ENCODE results near the gene MSANTD2.

The MSANTD2 gene

DNA sequence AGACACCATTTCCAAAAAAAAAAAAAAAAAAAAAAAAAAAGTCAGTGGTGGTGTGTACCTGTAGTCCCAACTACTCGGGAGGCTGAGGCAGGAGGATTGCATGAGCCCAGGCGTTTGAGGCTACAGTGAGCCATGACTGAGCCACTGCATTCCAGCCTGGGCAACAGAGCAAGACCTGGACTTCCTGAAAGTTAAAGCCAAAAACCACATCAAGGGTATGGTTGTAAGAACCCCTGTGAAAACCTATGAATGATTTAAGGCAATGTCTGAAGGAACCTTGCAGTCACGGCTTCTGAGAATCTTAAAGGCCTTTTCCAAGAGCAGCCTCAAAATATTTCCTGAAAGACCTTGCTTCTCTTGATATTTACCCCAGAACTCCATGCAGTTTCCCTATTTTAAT, 30.5 kb upstream of the MSANTD2 start:
- H3K4me3 ChIP-seq (ENCODE audit: insufficient read depth, low read length, poor library complexity, severe bottlenecking): no peak overlapping the region
- no peaks in the 10 kb centered on the region for H3K9me2 ChIP-seq (replicated peaks; ENCODE audit: insufficient read depth, low read length)
- no peak overlapping the region for H3K27ac ChIP-seq (ENCODE audit: low read depth, low read length)
- H3F3A ChIP-seq (ENCODE audit: insufficient read depth): no peaks in the 10 kb centered on the region
- TF ChIP-seq, protein P1, sequence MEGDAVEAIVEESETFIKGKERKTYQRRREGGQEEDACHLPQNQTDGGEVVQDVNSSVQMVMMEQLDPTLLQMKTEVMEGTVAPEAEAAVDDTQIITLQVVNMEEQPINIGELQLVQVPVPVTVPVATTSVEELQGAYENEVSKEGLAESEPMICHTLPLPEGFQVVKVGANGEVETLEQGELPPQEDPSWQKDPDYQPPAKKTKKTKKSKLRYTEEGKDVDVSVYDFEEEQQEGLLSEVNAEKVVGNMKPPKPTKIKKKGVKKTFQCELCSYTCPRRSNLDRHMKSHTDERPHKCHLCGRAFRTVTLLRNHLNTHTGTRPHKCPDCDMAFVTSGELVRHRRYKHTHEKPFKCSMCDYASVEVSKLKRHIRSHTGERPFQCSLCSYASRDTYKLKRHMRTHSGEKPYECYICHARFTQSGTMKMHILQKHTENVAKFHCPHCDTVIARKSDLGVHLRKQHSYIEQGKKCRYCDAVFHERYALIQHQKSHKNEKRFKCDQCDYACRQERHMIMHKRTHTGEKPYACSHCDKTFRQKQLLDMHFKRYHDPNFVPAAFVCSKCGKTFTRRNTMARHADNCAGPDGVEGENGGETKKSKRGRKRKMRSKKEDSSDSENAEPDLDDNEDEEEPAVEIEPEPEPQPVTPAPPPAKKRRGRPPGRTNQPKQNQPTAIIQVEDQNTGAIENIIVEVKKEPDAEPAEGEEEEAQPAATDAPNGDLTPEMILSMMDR (IDR thresholded peaks at IDR 0.05; ENCODE audit: insufficient read depth, low read length, poor library complexity, severe bottlenecking): no peak
- TF ChIP-seq EZH2phosphoT487 (conservative IDR thresholded peaks at IDR 0.05; ENCODE audit: low read length): no peak
- H2AFZ ChIP-seq (ENCODE audit: low read depth, low read length, severe bottlenecking): no peak overlapping the region
- no peaks in the 10 kb centered on the region for H3K27me3 ChIP-seq (ENCODE audit: low read length)
- H3K4me2 ChIP-seq (ENCODE audit: low read depth, low read length, poor library complexity, severe bottlenecking): no peak overlapping the region
- no peaks in the 10 kb centered on the region for H3K9me3 ChIP-seq (ENCODE audit: insufficient read depth, low read length)
- H3K36me3 ChIP-seq (ENCODE audit: low read length): no peaks in the 10 kb centered on the region
- no peaks in the 10 kb centered on the region for H3K79me2 ChIP-seq (ENCODE audit: insufficient read depth, low read length)
- no peak overlapping the region for H3K9ac ChIP-seq (ENCODE audit: low read length)
- H4K20me1 ChIP-seq (ENCODE audit: low read depth, low read length): no peaks in the 10 kb centered on the region

DNA sequence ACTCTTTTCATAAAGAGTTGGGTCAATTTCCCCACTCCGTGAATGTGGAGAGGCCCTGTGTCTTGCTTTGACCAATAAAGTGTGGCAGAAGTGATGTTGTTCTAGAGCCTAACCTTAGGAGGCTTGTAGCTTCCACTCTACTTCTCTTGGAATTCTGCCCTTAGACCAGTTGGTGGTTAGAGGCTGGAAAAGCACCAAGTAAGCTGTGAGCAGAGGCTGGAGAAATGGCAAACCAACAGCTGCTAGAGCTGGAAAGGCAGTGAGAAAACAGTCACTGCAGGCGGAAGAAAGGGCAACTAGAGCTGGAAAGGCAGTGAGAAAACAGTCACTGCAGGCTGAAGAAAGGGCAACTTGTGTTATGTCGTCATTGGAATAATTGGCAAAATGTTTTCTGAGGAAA, 29.8 kb upstream of the MSANTD2 start:
- Histone ChIP-seq H3F3A (ENCODE audit: insufficient read depth) (no peaks in the 10 kb centered on the region), H3K4me3 (ENCODE audit: insufficient read depth, low read length, poor library complexity, severe bottlenecking) (no peak overlapping the region), H3K9me3 (ENCODE audit: insufficient read depth, low read length) (no peaks in the 10 kb centered on the region), H3K79me2 (ENCODE audit: insufficient read depth, low read length) (no peaks in the 10 kb centered on the region), H3K4me2 (ENCODE audit: low read depth, low read length, poor library complexity, severe bottlenecking) (no peak overlapping the region), H3K27me3 (ENCODE audit: low read length) (no peaks in the 10 kb centered on the region), H4K20me1 (ENCODE audit: low read depth, low read length) (no peaks in the 10 kb centered on the region), H3K36me3 (ENCODE audit: low read length) (no peaks in the 10 kb centered on the region), H3K9me2 (replicated peaks; ENCODE audit: insufficient read depth, low read length) (no peaks in the 10 kb centered on the region), H3K9ac (ENCODE audit: low read length) (no peak overlapping the region), H3K27ac (ENCODE audit: low read depth, low read length) (no peak overlapping the region), H2AFZ (ENCODE audit: low read depth, low read length, severe bottlenecking) (no peak overlapping the region)
- TF ChIP-seq, protein P1 (IDR thresholded peaks at IDR 0.05; ENCODE audit: insufficient read depth, low read length, poor library complexity, severe bottlenecking): no peak
- no peak for TF ChIP-seq EZH2phosphoT487 (conservative IDR thresholded peaks at IDR 0.05; ENCODE audit: low read length)

DNA sequence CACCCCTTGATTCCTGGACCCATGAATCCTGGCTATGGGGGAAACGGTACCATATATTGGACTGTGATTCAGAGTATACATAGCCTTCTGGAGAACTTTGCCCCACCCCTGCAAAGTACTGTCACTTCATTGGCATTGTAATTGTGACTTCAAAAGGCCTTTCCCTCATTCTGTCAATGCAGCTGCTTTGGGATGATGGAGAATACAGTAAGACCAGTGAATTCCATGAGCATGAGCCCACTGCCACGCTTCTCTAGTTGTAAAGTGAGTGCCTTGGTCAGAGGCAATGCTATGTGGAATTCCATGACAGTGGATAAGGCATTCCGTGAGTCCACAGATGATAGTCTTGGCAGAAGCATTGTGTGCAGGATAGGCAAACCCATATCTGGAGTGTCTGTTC, 25.7 kb upstream of the MSANTD2 start:
- H4K20me1 ChIP-seq (ENCODE audit: low read depth, low read length): no peaks in the 10 kb centered on the region
- no peak overlapping the region for H2AFZ ChIP-seq (ENCODE audit: low read depth, low read length, severe bottlenecking)
- H3K4me2 ChIP-seq (ENCODE audit: low read depth, low read length, poor library complexity, severe bottlenecking): no peak overlapping the region
- no peaks in the 10 kb centered on the region for H3K27me3 ChIP-seq (ENCODE audit: low read length)
- H3K9ac ChIP-seq (ENCODE audit: low read length): no peak overlapping the region
- H3F3A ChIP-seq (ENCODE audit: insufficient read depth): no peaks in the 10 kb centered on the region
- H3K9me2 ChIP-seq (replicated peaks; ENCODE audit: insufficient read depth, low read length): no peaks in the 10 kb centered on the region
- no peaks in the 10 kb centered on the region for H3K36me3 ChIP-seq (ENCODE audit: low read length)
- H3K4me3 ChIP-seq (ENCODE audit: insufficient read depth, low read length, poor library complexity, severe bottlenecking): no peak overlapping the region
- no peaks in the 10 kb centered on the region for H3K9me3 ChIP-seq (ENCODE audit: insufficient read depth, low read length)
- TF ChIP-seq EZH2phosphoT487 (conservative IDR thresholded peaks at IDR 0.05; ENCODE audit: low read length): no peak
- TF ChIP-seq, protein P1 (IDR thresholded peaks at IDR 0.05; ENCODE audit: insufficient read depth, low read length, poor library complexity, severe bottlenecking): no peak
- H3K79me2 ChIP-seq (ENCODE audit: insufficient read depth, low read length): no peaks in the 10 kb centered on the region
- no peak overlapping the region for H3K27ac ChIP-seq (ENCODE audit: low read depth, low read length)
